Neural cell (in vitro differentiated cells): Measurements from ENCODE around the gene LRMDA. TPM values are rescaled to one million over a fixed set of nuclear protein-coding genes. Genes with fewer than 3 reads are reported as not detected.

Experiments used
- H2AFZ ChIP-seq: fragments of 200-600, 300-800 bp; sonication (generic), shearing (Covaris generic); 2 replicates; pipeline ENCODE4 v1.6.0; 2014; ENCODE audit warnings: low read depth, mild to moderate bottlenecking, antibody characterized with exemption, low read length, moderate library complexity
- H3F3A ChIP-seq: fragments of 200-600 bp; shearing (Covaris generic); 2 replicates; pipeline ENCODE4 v1.6.1; 2016; ENCODE audit warnings: mild to moderate bottlenecking, moderate library complexity, mixed read lengths, antibody characterized with exemption, low read length; ENCODE audit not compliant: insufficient read depth, poor library complexity, severe bottlenecking
- H3K27ac ChIP-seq: fragments of 200-600, 300-800 bp; sonication (generic), shearing (Covaris generic); 2 replicates; pipeline ENCODE4 v1.5.1; 2014; ENCODE audit warnings: mild to moderate bottlenecking, low read length, moderate library complexity
- H3K27me3 ChIP-seq: fragments of 300-800, 200-600 bp; sonication (generic), shearing (Covaris generic); 2 replicates; pipeline ENCODE4 v1.6.0; 2014; ENCODE audit warnings: mild to moderate bottlenecking, low read depth, low read length, moderate library complexity; ENCODE audit not compliant: insufficient read depth
- H3K36me3 ChIP-seq: fragments of 300-800, 200-600 bp; sonication (generic), shearing (Covaris generic); 2 replicates; pipeline ENCODE4 v1.5.1; 2014; ENCODE audit warnings: mild to moderate bottlenecking, antibody characterized with exemption, low read length, moderate library complexity; ENCODE audit not compliant: insufficient read depth
- H3K4me2 ChIP-seq: fragments of 300-800, 200-600 bp; sonication (generic), shearing (Covaris generic); 2 replicates; pipeline ENCODE4 v1.6.0; 2014; ENCODE audit warnings: mild to moderate bottlenecking, low read length
- H3K4me3 ChIP-seq: fragments of 300-800, 200-600 bp; sonication (generic), shearing (Covaris generic); 2 replicates; pipeline ENCODE4 v1.5.1; 2014; ENCODE audit warnings: mild to moderate bottlenecking, low read length, moderate library complexity
- H3K79me2 ChIP-seq: fragments of 200-600 bp; shearing (Covaris generic); replicated peaks from 2 replicates; pipeline ENCODE4 v1.6.0; 2014; ENCODE audit warnings: mild to moderate bottlenecking, low read length, moderate library complexity; ENCODE audit not compliant: insufficient read depth
- H3K9ac ChIP-seq: fragments of 300-800, 200-600 bp; sonication (generic), shearing (Covaris generic); 2 replicates; pipeline ENCODE4 v1.6.1; 2016; ENCODE audit warnings: mild to moderate bottlenecking, low read length, mixed read lengths
- H3K9me2 ChIP-seq: fragments of 200-600 bp; shearing (Covaris generic); 2 replicates; pipeline ENCODE4 v1.6.1; 2016; ENCODE audit warnings: mild to moderate bottlenecking, low read length, mixed read lengths; ENCODE audit not compliant: insufficient read depth
- H3K9me3 ChIP-seq: fragments of 200-600, 300-800 bp; sonication (generic), shearing (Covaris generic); 2 replicates; pipeline ENCODE4 v1.6.1; 2016; ENCODE audit warnings: mild to moderate bottlenecking, mixed run types, low read length, moderate library complexity, mixed read lengths
- H4K20me1 ChIP-seq: fragments of 200-600 bp; shearing (Covaris generic); 2 replicates; pipeline ENCODE4 v1.6.1; 2016; ENCODE audit warnings: mild to moderate bottlenecking, mixed run types; ENCODE audit not compliant: insufficient read depth
- CTCF ChIP-seq: fragments of 450-650 bp; IDR thresholded peaks from 2 replicates; pipeline ENCODE4 v1.5.1; 2014; ENCODE audit warnings: antibody characterized with exemption, mild to moderate bottlenecking, moderate library complexity; ENCODE audit not compliant: poor library complexity, severe bottlenecking
- EP300 ChIP-seq: fragments of 450-650 bp; conservative IDR thresholded peaks from 2 replicates; pipeline ENCODE4 v1.6.1; 2014; ENCODE audit warnings: antibody characterized with exemption, mild to moderate bottlenecking, moderate library complexity; ENCODE audit not compliant: poor library complexity, severe bottlenecking
- EZH2 ChIP-seq: fragments of 200-600, 300-800 bp; shearing (Covaris generic), sonication (generic); IDR thresholded peaks from 2 replicates; pipeline ENCODE4 v1.6.1; 2014; ENCODE audit warnings: antibody characterized with exemption, low read length, borderline replicate concordance, mild to moderate bottlenecking; ENCODE audit not compliant: insufficient read depth, poor library complexity, severe bottlenecking
- MXI1 ChIP-seq: fragments of 450-650 bp; conservative IDR thresholded peaks from 2 replicates; pipeline ENCODE4 v1.6.1; 2014; ENCODE audit warnings: antibody characterized with exemption, mild to moderate bottlenecking; ENCODE audit not compliant: poor library complexity, severe bottlenecking
- POLR2AphosphoS5 ChIP-seq: IDR thresholded peaks from 2 replicates; pipeline ENCODE4 v1.6.1; 2012
- RAD21 ChIP-seq: fragments of 450-650 bp; conservative IDR thresholded peaks from 2 replicates; pipeline ENCODE4 v1.6.1; 2014; ENCODE audit warnings: antibody characterized with exemption, mild to moderate bottlenecking, moderate library complexity
- REST ChIP-seq: IDR thresholded peaks from 2 replicates; pipeline ENCODE4 v1.6.1; 2012; ENCODE audit warnings: borderline replicate concordance
- SMC3 ChIP-seq: fragments of 450-650 bp; conservative IDR thresholded peaks from 2 replicates; pipeline ENCODE4 v1.6.1; 2014; ENCODE audit warnings: antibody characterized with exemption, mild to moderate bottlenecking, moderate library complexity; ENCODE audit not compliant: poor library complexity
- TAF1 ChIP-seq: IDR thresholded peaks from 2 replicates; pipeline ENCODE4 v1.6.1; 2012; ENCODE audit warnings: low read depth
- polyA plus RNA-seq: library from polyadenylated mRNA; depleted of rRNA; stranded (reverse); fragments of >200 nt; gene quantifications from 2 replicates; pipeline ENCODE4 v1.2.3, GENCODE V29; 2014

LRMDA gene
- polyA plus RNA-seq, 1 donor from 2014 or later: 5.6 TPM

GRCh38 chr10:75599875-75600648 is 168.6 kb downstream of the LRMDA start:
- H3K9me2 ChIP-seq: no peaks in the 10 kb centered on the region
- H3K36me3 ChIP-seq: no peaks in the 10 kb centered on the region
- TF ChIP-seq TAF1 (no peak), CTCF (no peak), EP300 (no peak), EZH2 (no peak), POLR2AphosphoS5 (no peak), RAD21 (no peak)
- H3K27ac ChIP-seq: no peak overlapping the region
- H2AFZ ChIP-seq: no peak overlapping the region
- H3K27me3 ChIP-seq: peaks cover 45% of the 10 kb centered on the region
- no peak overlapping the region for H3K4me3 ChIP-seq
- no peaks in the 10 kb centered on the region for H4K20me1 ChIP-seq
- H3F3A ChIP-seq: no peaks in the 10 kb centered on the region
- H3K79me2 ChIP-seq: no peaks in the 10 kb centered on the region
- H3K4me2 ChIP-seq: no peak overlapping the region
- H3K9ac ChIP-seq: no peak overlapping the region
- no peaks in the 10 kb centered on the region for H3K9me3 ChIP-seq

- H3K79me2 ChIP-seq: no peaks in the 10 kb centered on the region
- H3K9me3 ChIP-seq: no peaks in the 10 kb centered on the region
- no peak overlapping the region for H3K4me3 ChIP-seq
- no peak overlapping the region for H3K4me2 ChIP-seq
- H3K27ac ChIP-seq: no peak overlapping the region
- TF ChIP-seq EZH2 (no peak), TAF1 (no peak), CTCF (no peak), RAD21 (no peak), MXI1 (no peak), SMC3 (no peak), POLR2AphosphoS5 (peak; percentile 75), EP300 (no peak)
- no peak overlapping the region for H3K9ac ChIP-seq
- H2AFZ ChIP-seq: no peak overlapping the region
- H3F3A ChIP-seq: no peaks in the 10 kb centered on the region
- H3K27me3 ChIP-seq: peaks cover 52% of the 10 kb centered on the region
- H3K36me3 ChIP-seq: no peaks in the 10 kb centered on the region
- no peaks in the 10 kb centered on the region for H4K20me1 ChIP-seq
- H3K9me2 ChIP-seq: no peaks in the 10 kb centered on the region
Measured at GRCh38 chr10:75600833-75601232, 169.4 kb downstream of the LRMDA start.

- H3K9me2 ChIP-seq: no peaks in the 10 kb centered on the region
- H3K27ac ChIP-seq: no peak overlapping the region
- TF ChIP-seq CTCF (no peak), MXI1 (no peak), TAF1 (no peak), SMC3 (no peak), EP300 (no peak), POLR2AphosphoS5 (no peak), REST (no peak), EZH2 (no peak), RAD21 (no peak)
- H2AFZ ChIP-seq: no peak overlapping the region
- peaks cover 56% of the 10 kb centered on the region for H3K27me3 ChIP-seq
- no peaks in the 10 kb centered on the region for H3K9me3 ChIP-seq
- H3K36me3 ChIP-seq: no peaks in the 10 kb centered on the region
- no peak overlapping the region for H3K4me3 ChIP-seq
- H3K4me2 ChIP-seq: no peak overlapping the region
- no peaks in the 10 kb centered on the region for H3K79me2 ChIP-seq
- no peaks in the 10 kb centered on the region for H4K20me1 ChIP-seq
- H3K9ac ChIP-seq: no peak overlapping the region
- H3F3A ChIP-seq: no peaks in the 10 kb centered on the region
Measured at GRCh38 chr10:75602341-75602740, 170.9 kb downstream of the LRMDA start.
